Measurements from ENCODE around the gene AFG3L2. TPM values are rescaled to one million over a fixed set of nuclear protein-coding genes. Genes with fewer than 3 reads are reported as not detected.

The AFG3L2 gene
- total and polyA plus RNA-seq, 2 donors = 31.5 to 41.1 TPM

- Histone ChIP-seq H3K27ac (ENCODE audit: low read depth) (peak overlapping the region; percentile 48), H3K36me3 (ENCODE audit: insufficient read depth) (no peaks in the 10 kb centered on the region), H3K4me3 (ENCODE audit: low read depth, low read length) (peak overlapping the region; percentile 63), H3K4me1 (ENCODE audit: insufficient read depth) (no peaks in the 10 kb centered on the region)
- WGBS = 6% methylated on average over 32 of the region's 32 CpGs
- peak; percentile 21 for DNase-seq (ENCODE audit: extremely low spot score)
Measured at GRCh38 chr18:12408247-12408869, 31.3 kb upstream of the AFG3L2 start.

GRCh38 chr18:12406371-12407111, 29.5 kb upstream of the AFG3L2 start:
- 86% methylated on average over 19 of the region's 19 CpGs for WGBS
- no peaks in the 10 kb centered on the region for H3K36me3 ChIP-seq (ENCODE audit: insufficient read depth)
- DNase-seq (ENCODE audit: extremely low spot score) = no peak
- no peak overlapping the region for H3K27ac ChIP-seq (ENCODE audit: low read depth)
- no peak overlapping the region for H3K4me3 ChIP-seq (ENCODE audit: low read depth, low read length)
- no peaks in the 10 kb centered on the region for H3K4me1 ChIP-seq (ENCODE audit: insufficient read depth)

DNA sequence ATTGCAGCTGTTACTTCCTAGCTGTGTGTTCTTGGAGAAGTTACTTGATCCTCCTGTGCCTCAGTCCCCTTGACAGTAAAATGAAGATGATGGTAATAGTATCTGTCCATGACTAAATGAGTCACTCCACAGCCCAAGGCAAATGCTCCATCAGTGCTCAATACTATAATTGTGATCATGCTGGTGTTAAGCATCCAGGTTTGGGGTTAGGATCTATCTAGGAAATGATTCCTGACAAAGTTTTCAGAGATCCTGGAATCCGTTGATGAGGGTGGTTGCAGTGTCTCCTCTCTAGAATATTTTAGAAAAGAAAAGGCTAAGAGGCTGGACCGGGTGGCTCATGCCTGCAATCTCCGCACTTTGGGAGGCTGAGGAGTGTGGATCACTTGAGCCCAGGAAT, 28.0 kb upstream of the AFG3L2 start:
- Histone ChIP-seq H3K4me1 (ENCODE audit: insufficient read depth) (no peaks in the 10 kb centered on the region), H3K4me3 (ENCODE audit: low read depth, low read length) (no peak overlapping the region), H3K36me3 (ENCODE audit: insufficient read depth) (no peaks in the 10 kb centered on the region), H3K27ac (ENCODE audit: low read depth) (no peak overlapping the region)
- no peak for DNase-seq (ENCODE audit: extremely low spot score)
- 90% methylated on average over 3 of the region's 3 CpGs for whole genome bisulfite sequencing

- Histone ChIP-seq H3K4me3 (ENCODE audit: low read depth, low read length) (no peak overlapping the region), H3K27ac (ENCODE audit: low read depth) (no peak overlapping the region), H3K36me3 (ENCODE audit: insufficient read depth) (no peaks in the 10 kb centered on the region), H3K4me1 (ENCODE audit: insufficient read depth) (no peaks in the 10 kb centered on the region)
- no peak for DNase-seq (ENCODE audit: extremely low spot score)
- 23% methylated on average over 6 of the region's 6 CpGs for WGBS
Measured at GRCh38 chr18:12403601-12404506, 26.8 kb upstream of the AFG3L2 start.

DNA sequence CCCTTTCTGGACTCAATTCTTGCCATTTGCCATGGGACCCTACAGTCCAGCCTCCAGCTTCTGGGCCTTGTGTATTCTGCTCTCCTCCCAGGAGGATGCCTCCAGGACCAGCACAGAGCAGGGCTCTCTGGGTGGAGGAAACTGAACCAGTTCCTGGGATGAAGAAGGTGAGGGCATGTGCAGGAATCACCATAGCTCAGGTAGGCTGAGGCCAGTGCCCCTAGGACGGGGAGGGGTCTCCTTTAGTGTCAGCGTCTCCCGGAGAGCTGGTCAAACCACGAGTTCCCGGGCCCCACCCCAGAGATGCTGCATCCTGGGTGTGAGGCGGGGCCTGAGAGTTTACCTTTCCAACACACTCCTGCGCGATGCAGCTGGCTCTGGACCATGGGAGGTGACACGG, 24.9 kb upstream of the AFG3L2 start:
- DNase-seq (ENCODE audit: extremely low spot score) = no peak
- 83% methylated on average over 9 of the region's 9 CpGs for WGBS

DNA sequence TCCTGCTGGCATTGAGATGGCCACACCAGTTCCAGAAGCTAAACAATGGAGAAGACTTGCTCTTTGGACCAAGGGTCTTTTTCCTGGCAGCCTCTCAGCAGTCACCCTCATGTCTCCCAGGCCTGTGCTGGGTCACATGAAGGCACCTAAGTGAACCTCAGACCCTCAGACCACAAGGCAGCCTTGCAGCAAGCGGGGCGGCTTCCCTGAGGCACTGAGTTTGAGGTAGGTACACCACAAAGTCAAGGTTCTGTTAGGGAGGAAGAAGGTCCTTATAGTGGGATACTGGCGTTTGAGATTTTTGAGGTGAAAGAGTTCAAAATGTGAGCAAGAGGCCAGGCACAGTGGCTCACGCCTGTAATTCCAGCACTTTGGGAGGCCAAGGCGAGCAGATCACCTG, 22.2 kb upstream of the AFG3L2 start:
- Histone ChIP-seq H3K4me3 (ENCODE audit: low read depth, low read length) (no peak overlapping the region), H3K36me3 (ENCODE audit: insufficient read depth) (no peaks in the 10 kb centered on the region), H3K27ac (ENCODE audit: low read depth) (no peak overlapping the region), H3K4me1 (ENCODE audit: insufficient read depth) (no peaks in the 10 kb centered on the region)
- DNase-seq (ENCODE audit: extremely low spot score) = no peak
- WGBS = 98% methylated on average over 5 of the region's 5 CpGs

More for the DNA sequence above, 24.9 kb upstream of the AFG3L2 start:
- Histone ChIP-seq H3K36me3 (ENCODE audit: insufficient read depth) (no peaks in the 10 kb centered on the region), H3K4me3 (ENCODE audit: low read depth, low read length) (no peak overlapping the region), H3K27ac (ENCODE audit: low read depth) (no peak overlapping the region), H3K4me1 (ENCODE audit: insufficient read depth) (no peaks in the 10 kb centered on the region)

GRCh38 chr18:12398625-12399024, 21.6 kb upstream of the AFG3L2 start:
- 75% methylated on average over 5 of the region's 5 CpGs for WGBS
- H3K4me1 ChIP-seq (ENCODE audit: insufficient read depth) = no peaks in the 10 kb centered on the region
- H3K27ac ChIP-seq (ENCODE audit: low read depth) = no peak overlapping the region
- H3K4me3 ChIP-seq (ENCODE audit: low read depth, low read length) = no peak overlapping the region
- no peaks in the 10 kb centered on the region for H3K36me3 ChIP-seq (ENCODE audit: insufficient read depth)
- no peak for DNase-seq (ENCODE audit: extremely low spot score)

- DNase-seq (ENCODE audit: extremely low spot score) = no peak
- 84% methylated on average over 6 of the region's 6 CpGs for WGBS
Measured at GRCh38 chr18:12397793-12398192, 20.8 kb upstream of the AFG3L2 start.

GRCh38 chr18:12397254-12397653, 20.2 kb upstream of the AFG3L2 start:
- 89% methylated on average over 9 of the region's 9 CpGs for WGBS
- H3K36me3 ChIP-seq (ENCODE audit: insufficient read depth) = no peaks in the 10 kb centered on the region

More at GRCh38 chr18:12397793-12398192, 20.8 kb upstream of the AFG3L2 start:
- no peaks in the 10 kb centered on the region for H3K4me1 ChIP-seq (ENCODE audit: insufficient read depth)
- no peak overlapping the region for H3K4me3 ChIP-seq (ENCODE audit: low read depth, low read length)
- H3K36me3 ChIP-seq (ENCODE audit: insufficient read depth) = no peaks in the 10 kb centered on the region
- no peak overlapping the region for H3K27ac ChIP-seq (ENCODE audit: low read depth)

DNA sequence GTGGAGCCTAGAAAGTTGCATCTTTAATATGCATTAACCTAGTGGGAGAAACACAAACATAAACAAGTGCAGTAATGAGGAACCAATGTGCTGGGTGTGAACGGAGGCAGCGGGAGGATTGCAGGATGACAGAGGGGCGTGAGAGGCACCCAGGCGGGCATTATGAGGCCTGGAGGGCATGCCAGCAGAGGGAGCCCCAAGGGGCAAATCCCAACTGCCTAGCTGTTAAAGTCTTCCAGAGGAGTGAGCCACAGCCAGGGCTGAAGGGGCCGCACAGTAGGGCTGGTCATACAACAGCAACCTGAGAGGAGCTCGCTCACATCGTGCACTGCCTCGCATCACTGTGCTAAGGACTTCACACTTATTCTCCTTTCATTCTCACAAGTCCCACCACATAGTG, 17.4 kb upstream of the AFG3L2 start:
- Histone ChIP-seq H3K36me3 (ENCODE audit: insufficient read depth) (no peaks in the 10 kb centered on the region), H3K4me3 (ENCODE audit: low read depth, low read length) (no peak overlapping the region), H3K27ac (ENCODE audit: low read depth) (no peak overlapping the region), H3K4me1 (ENCODE audit: insufficient read depth) (no peaks in the 10 kb centered on the region)
- 68% methylated on average over 8 of the region's 8 CpGs for WGBS
- no peak for DNase-seq (ENCODE audit: extremely low spot score)

More at GRCh38 chr18:12397254-12397653, 20.2 kb upstream of the AFG3L2 start:
- DNase-seq (ENCODE audit: extremely low spot score) = no peak
- Histone ChIP-seq H3K27ac (ENCODE audit: low read depth) (no peak overlapping the region), H3K4me1 (ENCODE audit: insufficient read depth) (no peaks in the 10 kb centered on the region), H3K4me3 (ENCODE audit: low read depth, low read length) (no peak overlapping the region)

DNA sequence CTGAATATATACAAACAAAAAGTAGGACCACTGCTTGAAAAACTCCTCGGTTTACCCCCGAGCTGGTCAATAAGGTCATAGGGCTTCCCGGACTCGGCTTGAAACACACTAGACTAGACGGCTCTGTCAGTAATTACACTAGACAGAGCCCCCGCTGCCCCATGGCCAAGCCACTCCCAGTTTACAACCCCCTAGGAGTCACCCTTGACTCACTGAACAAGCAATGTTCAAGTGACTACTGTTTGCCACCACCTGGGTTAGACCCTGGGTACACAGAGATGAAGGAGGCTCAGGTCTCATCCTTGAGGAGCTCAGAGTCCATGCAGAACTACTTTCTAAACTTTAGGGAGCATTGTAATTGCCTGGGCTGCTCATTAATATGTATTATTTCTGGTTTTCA, 17.0 kb upstream of the AFG3L2 start:
- Histone ChIP-seq H3K27ac (ENCODE audit: low read depth) (no peak overlapping the region), H3K4me3 (ENCODE audit: low read depth, low read length) (no peak overlapping the region), H3K36me3 (ENCODE audit: insufficient read depth) (no peaks in the 10 kb centered on the region), H3K4me1 (ENCODE audit: insufficient read depth) (no peaks in the 10 kb centered on the region)
- no peak for DNase-seq (ENCODE audit: extremely low spot score)
- 57% methylated on average over 6 of the region's 6 CpGs for WGBS

- no peaks in the 10 kb centered on the region for H3K36me3 ChIP-seq (ENCODE audit: insufficient read depth)
- 88% methylated on average over 3 of the region's 3 CpGs for WGBS
- no peak for DNase-seq (ENCODE audit: extremely low spot score)
Measured at GRCh38 chr18:12393510-12393909, 16.5 kb upstream of the AFG3L2 start.

GRCh38 chr18:12391487-12392165, 14.6 kb upstream of the AFG3L2 start:
- H3K27ac ChIP-seq (ENCODE audit: low read depth) = no peak overlapping the region
- no peaks in the 10 kb centered on the region for H3K4me1 ChIP-seq (ENCODE audit: insufficient read depth)
- WGBS = 11% methylated on average over 9 of the region's 9 CpGs
- H3K4me3 ChIP-seq (ENCODE audit: low read depth, low read length) = no peak overlapping the region
- no peaks in the 10 kb centered on the region for H3K36me3 ChIP-seq (ENCODE audit: insufficient read depth)
- DNase-seq (ENCODE audit: extremely low spot score) = peak; percentile 41

More at GRCh38 chr18:12393510-12393909, 16.5 kb upstream of the AFG3L2 start:
- H3K27ac ChIP-seq (ENCODE audit: low read depth) = no peak overlapping the region
- no peak overlapping the region for H3K4me3 ChIP-seq (ENCODE audit: low read depth, low read length)
- H3K4me1 ChIP-seq (ENCODE audit: insufficient read depth) = no peaks in the 10 kb centered on the region

Measured in urinary bladder (tissue), 4 donors.